Ramos (cell line): Measurements from ENCODE around the gene PRDM12.

Source experiments
- in situ Hi-C: fragments of 300-500 bp; cut with MboI; formaldehyde crosslinking; loops from one replicate; pipeline ENCODE4 v1.14.3; 2022; ENCODE audit warnings: low sequenced_read_pairs; ENCODE audit not compliant: unreplicated experiment

Gene PRDM12

DNA sequence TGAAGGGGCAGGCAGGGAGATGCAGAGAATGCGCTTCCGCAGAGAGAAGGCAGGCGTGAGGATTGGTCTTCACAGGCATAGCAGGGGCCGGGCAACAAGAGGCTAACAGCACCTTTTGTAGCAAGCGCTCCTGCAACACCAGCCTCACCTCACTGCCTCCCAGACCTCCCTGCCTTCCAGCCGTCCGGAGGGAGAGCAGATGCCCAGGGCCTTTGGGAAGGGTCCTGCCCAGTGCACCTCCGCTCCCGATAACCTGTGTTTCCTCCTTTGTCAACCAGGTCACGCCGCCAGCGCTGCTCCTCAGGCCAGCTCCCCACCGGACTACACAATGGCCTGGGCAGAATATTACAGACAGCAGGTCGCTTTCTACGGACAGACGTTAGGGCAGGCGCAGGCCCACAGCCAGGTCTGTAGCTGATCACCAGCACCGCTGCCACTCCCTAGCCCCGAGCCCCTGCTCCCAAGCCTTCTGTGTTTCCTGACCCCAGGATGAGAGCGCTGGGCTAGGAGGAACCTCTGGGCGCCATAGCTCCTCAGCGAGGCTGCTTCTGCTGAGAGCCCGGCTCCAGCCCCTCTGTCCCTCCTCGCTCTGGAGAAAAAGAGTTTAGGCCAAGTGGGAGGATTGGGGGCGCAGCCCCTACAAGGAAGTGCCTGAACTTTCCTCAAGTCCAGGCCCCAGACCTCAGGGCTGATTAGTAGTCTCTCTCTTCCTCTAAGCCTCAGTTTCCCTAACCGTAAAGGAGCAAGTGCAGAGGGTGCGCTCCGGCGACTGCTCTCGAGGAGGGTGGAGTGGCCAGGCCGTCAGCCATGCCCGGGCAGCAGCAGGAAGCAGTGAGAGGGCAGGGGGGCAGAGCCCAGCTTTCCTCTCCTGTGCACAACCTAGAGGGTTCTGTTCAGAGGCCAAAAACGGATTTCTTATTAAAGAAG lies 28.4 kb upstream of the PRDM12 start:
- in situ Hi-C loops = no loop called here

DNA sequence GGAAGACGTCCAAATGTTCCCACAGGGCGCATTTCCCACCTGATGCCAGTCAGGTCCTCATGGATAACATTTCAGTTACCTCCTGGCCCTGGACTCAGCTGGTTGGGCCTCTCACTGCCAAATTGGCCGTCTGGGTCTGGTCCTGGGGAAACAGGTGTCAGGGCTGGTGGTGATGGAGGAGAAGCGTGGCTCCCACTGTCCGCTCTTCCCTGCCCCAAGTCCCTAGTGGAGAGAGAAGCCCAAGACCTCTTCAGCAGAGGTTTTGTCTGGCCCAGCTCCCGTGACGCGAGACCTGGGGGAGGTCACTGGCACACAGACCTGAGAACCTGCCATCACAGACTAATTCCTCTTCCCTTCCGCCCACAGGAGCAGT lies 27.8 kb upstream of the PRDM12 start:
- in situ Hi-C loops = no loop called here

- in situ Hi-C loops = no loop called here
These were observed 25.9 kb upstream of the PRDM12 start for GRCh38 chr9:130638284-130639123.

- in situ Hi-C loops = no loop called here
These were observed 25.1 kb upstream of the PRDM12 start for GRCh38 chr9:130639124-130639765.

- in situ Hi-C loops = no loop called here
These were observed 24.4 kb upstream of the PRDM12 start for GRCh38 chr9:130639866-130640555.

DNA sequence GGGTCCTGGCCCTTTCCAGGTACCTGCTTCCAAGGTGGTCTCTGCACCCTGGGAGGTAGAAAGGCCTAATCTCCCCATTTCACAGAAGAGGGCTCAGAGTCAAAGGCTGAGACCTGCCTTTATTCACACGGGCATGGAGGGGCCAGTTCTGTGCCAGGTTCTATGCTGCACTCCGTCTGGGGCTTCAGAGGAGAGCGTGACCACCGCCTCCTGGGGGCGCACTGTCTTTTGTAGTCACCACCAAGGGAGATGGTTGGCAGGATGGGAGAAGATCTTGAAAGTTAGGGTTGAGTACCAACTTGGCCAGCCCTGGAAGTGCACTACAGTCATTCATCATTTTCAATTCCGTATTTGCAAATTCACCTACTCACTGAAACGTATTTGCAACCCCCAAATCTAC lies 23.7 kb upstream of the PRDM12 start:
- in situ Hi-C loops = no loop called here

- in situ Hi-C loops = no loop called here
These were observed 21.5 kb upstream of the PRDM12 start for GRCh38 chr9:130642926-130643325.

DNA sequence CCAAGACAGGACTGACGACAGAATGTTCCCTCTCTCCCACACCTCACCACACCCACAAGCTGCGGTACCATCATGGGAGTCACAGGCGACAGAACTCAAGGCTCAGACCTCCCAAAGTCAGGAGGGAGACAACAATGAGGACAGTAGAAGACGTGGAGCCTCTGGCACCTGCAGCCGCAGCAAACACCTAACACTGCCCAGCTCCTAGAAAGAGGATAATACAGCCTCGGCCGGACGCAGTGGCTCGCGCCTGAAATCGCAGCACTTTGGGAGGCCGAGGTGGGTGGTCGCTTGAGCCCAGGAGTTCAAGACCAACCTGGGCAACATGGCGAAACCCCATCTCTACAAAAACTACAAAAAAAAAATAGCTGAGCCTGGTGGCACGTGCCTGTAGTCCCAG lies 13.2 kb upstream of the PRDM12 start:
- in situ Hi-C loops = no loop called here

DNA sequence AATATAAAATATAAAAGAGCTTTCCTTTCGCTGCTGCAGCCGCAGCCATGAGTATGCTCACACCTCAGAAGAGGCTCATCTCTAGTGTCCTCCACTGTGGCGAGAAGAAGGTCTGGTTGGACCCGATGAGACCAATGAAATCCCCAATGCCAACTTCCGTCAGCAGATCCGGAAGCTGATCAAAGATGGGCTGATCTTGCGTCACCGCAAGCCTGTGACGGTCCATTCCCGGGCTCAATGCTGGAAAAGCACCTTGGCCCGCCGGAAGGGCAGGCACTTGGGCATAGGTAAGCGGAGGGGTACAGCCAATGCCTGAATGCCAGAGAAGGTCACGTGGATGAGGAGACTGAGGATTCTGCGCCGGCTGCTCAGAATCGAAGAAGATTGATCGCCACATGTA lies 12.6 kb upstream of the PRDM12 start:
- in situ Hi-C loops = no loop called here

DNA sequence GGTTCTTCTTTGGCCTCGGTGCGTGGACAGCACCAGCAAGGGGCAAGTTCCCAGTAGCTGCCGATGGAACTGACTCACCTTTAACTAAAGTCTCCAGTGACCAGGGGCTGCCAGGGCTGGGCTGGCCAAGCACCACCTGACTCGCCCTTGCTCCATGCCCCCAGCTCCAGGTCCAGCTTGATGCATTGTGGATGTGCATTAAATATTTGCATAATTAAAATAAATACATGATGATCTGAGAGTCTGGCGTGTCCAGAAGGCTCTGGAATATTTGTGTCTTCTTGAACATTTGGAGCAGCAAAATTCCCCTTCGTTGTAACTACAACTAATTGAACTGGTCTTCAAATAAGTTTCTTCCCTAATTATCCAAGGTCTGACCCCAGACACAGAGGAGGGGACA lies 9.5 kb upstream of the PRDM12 start:
- in situ Hi-C loops = no loop called here

DNA sequence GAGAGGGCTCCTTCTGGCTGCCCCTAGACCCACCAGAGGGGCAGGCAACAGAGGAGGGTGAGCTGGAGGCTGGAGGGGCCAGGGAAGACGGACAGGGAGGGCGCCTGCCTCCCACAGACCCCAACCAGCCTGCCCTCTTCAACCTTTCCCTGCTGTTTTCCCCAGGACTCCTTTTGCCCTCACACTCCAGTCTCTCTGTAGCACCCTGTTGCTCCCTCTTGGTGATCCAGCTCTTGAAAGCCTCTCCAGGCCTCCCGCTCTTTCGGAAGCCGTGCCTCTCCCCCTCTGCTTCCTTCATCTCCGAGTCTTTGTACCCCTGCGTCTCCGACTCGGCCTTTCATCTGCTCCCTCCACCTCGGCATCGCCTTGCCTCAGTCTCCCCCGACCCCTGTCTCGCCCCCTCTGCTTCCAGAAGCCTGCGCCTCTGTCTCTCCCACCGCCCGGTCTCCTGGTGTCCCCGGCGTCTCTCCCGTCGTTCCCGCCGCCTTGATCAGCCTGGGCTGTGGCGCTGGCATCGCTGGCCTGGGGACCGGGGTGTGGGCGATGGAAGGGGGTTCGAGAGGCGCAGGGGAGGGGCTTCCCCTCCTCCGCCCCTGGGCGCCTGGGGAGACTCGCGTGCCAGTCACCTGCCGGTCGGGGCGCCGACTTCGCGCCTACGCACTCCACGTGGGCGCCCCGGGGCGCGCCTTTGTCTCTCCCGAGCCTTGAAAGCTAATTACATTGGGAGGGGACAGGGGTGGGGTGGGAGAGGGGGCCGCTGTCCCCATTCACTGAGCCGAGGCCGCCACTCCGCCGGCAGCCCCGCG lies 5.3 kb upstream of the PRDM12 start:
- in situ Hi-C loops = no loop called here

DNA sequence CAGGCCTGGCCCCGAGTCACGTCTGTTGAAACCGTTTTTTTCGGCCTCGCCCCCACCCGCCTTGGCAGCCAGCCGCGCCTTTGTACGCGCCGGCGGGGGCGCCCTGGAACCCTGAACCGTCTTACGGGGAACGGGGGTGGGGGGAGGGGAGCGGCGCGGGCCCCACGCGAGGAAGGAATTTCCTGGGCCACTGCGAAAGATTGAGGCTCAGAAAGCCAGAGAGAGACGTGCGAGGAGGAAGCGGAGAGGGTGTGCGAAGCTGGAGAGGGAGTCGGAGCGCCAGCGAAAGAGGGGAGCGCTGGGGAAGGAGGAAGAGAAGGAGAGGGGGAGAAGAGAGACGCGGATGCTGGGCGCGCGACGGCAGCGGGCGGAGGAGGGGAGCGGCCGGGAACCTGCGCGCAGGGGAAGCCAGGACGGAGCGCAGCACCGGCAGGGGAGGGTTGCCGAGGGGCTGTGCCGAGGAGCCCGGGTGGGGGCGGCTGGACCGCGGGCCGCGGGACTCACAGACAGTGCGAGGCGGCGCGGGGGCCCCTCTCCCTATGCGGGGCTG lies 4.6 kb upstream of the PRDM12 start:
- in situ Hi-C loops = no loop called here

DNA sequence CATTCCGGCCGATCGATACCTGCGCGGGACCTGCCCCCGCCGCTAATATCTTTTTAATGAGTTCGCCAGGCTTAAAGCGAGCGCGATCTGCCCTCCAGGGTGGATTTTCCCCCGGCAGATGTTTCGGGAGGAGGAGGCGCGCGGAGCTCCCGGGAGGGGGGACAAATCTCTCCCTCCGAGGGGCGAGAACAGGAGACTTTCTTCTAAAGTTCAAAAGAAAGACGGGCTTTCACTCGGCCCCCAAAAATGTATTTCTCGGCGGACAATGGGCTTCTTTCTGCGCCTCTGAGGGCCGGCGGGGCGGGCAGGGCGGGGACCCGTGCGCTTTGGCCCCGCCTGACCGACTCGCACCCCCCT lies 4.1 kb upstream of the PRDM12 start:
- in situ Hi-C loops = no loop called here

- in situ Hi-C loops = no loop called here
These were observed 3.5 kb upstream of the PRDM12 start for GRCh38 chr9:130660683-130661450.

- in situ Hi-C loops = no loop called here
These were observed 2.8 kb upstream of the PRDM12 start for GRCh38 chr9:130661451-130662098.

DNA sequence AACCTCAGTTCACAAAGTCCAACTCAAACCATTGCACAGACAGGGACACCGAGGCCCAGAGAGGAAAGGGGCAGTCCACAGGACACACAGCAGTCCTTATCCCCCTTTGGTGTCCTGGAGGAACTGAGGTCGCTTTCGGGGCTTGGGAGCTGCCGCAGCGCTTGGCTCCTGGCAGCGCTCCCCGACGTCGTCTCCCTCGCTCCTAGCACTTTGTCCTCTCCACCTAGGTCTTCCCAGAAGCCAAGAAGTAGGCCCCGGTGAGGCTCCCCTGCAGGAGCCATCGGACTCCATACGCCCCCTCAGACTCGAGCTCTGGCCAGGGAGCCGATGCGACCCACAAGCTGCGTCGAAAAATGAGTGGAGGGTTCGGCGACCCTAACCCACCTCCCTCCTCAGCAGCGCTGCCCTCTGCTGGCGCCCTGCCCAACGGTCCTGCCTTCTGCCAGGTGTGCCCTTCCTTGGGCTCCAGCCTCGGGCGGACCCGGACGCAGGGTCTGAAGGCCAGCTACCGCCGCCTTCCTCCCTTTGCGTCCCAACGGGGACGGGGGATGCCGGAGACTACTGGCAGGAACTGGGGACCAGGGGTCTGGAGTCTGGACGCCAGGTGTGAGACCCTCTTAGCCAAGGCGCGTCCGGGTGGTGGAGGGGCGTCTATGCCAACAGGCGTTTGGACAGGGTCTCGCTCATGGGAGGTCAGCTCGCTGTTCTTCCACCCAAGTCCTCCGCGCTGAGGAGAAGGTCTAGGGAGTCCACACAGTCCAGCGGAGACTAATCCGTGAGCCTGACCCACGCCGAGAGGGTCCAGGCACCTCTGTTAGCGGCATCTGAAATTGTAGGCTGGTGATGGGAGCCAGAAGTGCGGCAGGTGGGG lies 2.1 kb upstream of the PRDM12 start:
- in situ Hi-C loops = no loop called here

DNA sequence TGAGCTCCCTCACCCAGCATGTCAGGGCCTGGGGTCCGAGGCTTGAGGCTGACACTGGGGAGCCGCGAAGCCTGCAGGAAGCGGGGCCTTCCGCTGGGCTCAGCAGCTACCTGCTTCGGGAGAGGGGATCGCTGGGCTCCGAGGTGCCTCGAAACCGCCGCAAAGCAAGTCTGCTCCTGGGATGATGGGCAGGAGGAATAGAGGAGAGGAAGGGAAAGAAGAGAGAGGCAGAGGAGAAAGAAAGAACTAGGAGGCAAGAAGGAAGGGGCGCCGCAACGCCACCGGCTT lies 1.5 kb upstream of the PRDM12 start:
- in situ Hi-C loops = no loop called here
